ENCODE measurements around the gene ZNF778.

ZNF778 gene

GRCh38 chr16:89179148-89179484, 38.4 kb upstream of the ZNF778 start:
- Histone ChIP-seq H2AFZ (ENCODE audit: low read depth, low read length, severe bottlenecking) (no peak overlapping the region), H3K9me3 (ENCODE audit: insufficient read depth, low read length) (no peaks in the 10 kb centered on the region), H3K9ac (ENCODE audit: low read length) (no peak overlapping the region), H3K79me2 (ENCODE audit: insufficient read depth, low read length) (no peaks in the 10 kb centered on the region), H3K27ac (ENCODE audit: low read depth, low read length) (no peak overlapping the region), H3K4me2 (ENCODE audit: low read depth, low read length, poor library complexity, severe bottlenecking) (no peak overlapping the region), H3F3A (ENCODE audit: insufficient read depth) (no peaks in the 10 kb centered on the region), H3K36me3 (ENCODE audit: low read length) (no peaks in the 10 kb centered on the region), H3K4me3 (ENCODE audit: insufficient read depth, low read length, poor library complexity, severe bottlenecking) (no peak overlapping the region), H3K9me2 (replicated peaks; ENCODE audit: insufficient read depth, low read length) (no peaks in the 10 kb centered on the region), H3K27me3 (ENCODE audit: low read length) (no peaks in the 10 kb centered on the region), H4K20me1 (ENCODE audit: low read depth, low read length) (no peaks in the 10 kb centered on the region)
- TF ChIP-seq CTCF (IDR thresholded peaks at IDR 0.05; ENCODE audit: insufficient read depth, low read length, poor library complexity, severe bottlenecking) (no peak), EZH2phosphoT487 (conservative IDR thresholded peaks at IDR 0.05; ENCODE audit: low read length) (no peak)

- H3K4me2 ChIP-seq (ENCODE audit: low read depth, low read length, poor library complexity, severe bottlenecking) = no peak overlapping the region
- H3K4me3 ChIP-seq (ENCODE audit: insufficient read depth, low read length, poor library complexity, severe bottlenecking) = no peak overlapping the region
Observed at GRCh38 chr16:89179656-89180315, 37.7 kb upstream of the ZNF778 start.

DNA sequence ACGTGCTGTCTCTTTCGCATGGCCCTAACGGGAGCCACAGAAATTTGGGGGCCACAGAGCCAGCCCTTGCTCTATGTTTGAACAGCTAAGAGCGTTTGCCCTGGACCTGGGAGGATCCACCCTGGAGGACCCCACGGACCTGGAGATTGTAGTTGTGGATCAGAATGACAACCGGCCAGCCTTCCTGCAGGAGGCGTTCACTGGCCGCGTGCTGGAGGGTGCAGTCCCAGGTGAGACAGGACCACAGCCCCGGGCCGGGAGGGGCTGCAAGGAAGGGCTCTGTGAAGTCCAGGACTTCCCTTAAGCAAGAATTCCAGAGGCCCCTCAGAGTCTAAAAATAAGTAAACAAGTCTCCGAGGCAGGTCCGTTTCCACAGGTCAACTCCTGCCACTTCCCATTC, 34.0 kb upstream of the ZNF778 start:
- Histone ChIP-seq H3K27me3 (ENCODE audit: low read length) (no peaks in the 10 kb centered on the region), H3K36me3 (ENCODE audit: low read length) (no peaks in the 10 kb centered on the region), H3K79me2 (ENCODE audit: insufficient read depth, low read length) (no peaks in the 10 kb centered on the region), H3K27ac (ENCODE audit: low read depth, low read length) (no peak overlapping the region), H3F3A (ENCODE audit: insufficient read depth) (no peaks in the 10 kb centered on the region), H3K9me2 (replicated peaks; ENCODE audit: insufficient read depth, low read length) (no peaks in the 10 kb centered on the region), H3K4me2 (ENCODE audit: low read depth, low read length, poor library complexity, severe bottlenecking) (no peak overlapping the region), H3K4me3 (ENCODE audit: insufficient read depth, low read length, poor library complexity, severe bottlenecking) (no peak overlapping the region), H4K20me1 (ENCODE audit: low read depth, low read length) (no peaks in the 10 kb centered on the region), H3K9me3 (ENCODE audit: insufficient read depth, low read length) (no peaks in the 10 kb centered on the region), H3K9ac (ENCODE audit: low read length) (no peak overlapping the region), H2AFZ (ENCODE audit: low read depth, low read length, severe bottlenecking) (no peak overlapping the region)
- TF ChIP-seq EZH2phosphoT487 (conservative IDR thresholded peaks at IDR 0.05; ENCODE audit: low read length) = no peak
- TF ChIP-seq CTCF (IDR thresholded peaks at IDR 0.05; ENCODE audit: insufficient read depth, low read length, poor library complexity, severe bottlenecking) = no peak

More at GRCh38 chr16:89179656-89180315, 37.7 kb upstream of the ZNF778 start:
- TF ChIP-seq EZH2phosphoT487 (conservative IDR thresholded peaks at IDR 0.05; ENCODE audit: low read length) (no peak), CTCF (IDR thresholded peaks at IDR 0.05; ENCODE audit: insufficient read depth, low read length, poor library complexity, severe bottlenecking) (no peak)
- no peaks in the 10 kb centered on the region for H3K27me3 ChIP-seq (ENCODE audit: low read length)
- no peaks in the 10 kb centered on the region for H3K9me3 ChIP-seq (ENCODE audit: insufficient read depth, low read length)
- no peaks in the 10 kb centered on the region for H3K79me2 ChIP-seq (ENCODE audit: insufficient read depth, low read length)
- no peaks in the 10 kb centered on the region for H3K36me3 ChIP-seq (ENCODE audit: low read length)
- H3F3A ChIP-seq (ENCODE audit: insufficient read depth) = no peaks in the 10 kb centered on the region
- no peaks in the 10 kb centered on the region for H4K20me1 ChIP-seq (ENCODE audit: low read depth, low read length)
- no peaks in the 10 kb centered on the region for H3K9me2 ChIP-seq (replicated peaks; ENCODE audit: insufficient read depth, low read length)
- no peak overlapping the region for H3K9ac ChIP-seq (ENCODE audit: low read length)
- no peak overlapping the region for H2AFZ ChIP-seq (ENCODE audit: low read depth, low read length, severe bottlenecking)
- H3K27ac ChIP-seq (ENCODE audit: low read depth, low read length) = no peak overlapping the region
